Measurements from ENCODE around the gene RRAGD. TPM values are rescaled to one million over a fixed set of nuclear protein-coding genes. Genes with fewer than 3 reads are reported as not detected.

RRAGD gene
- total RNA-seq, 1 experiment from 2014 or later: not detected

DNA sequence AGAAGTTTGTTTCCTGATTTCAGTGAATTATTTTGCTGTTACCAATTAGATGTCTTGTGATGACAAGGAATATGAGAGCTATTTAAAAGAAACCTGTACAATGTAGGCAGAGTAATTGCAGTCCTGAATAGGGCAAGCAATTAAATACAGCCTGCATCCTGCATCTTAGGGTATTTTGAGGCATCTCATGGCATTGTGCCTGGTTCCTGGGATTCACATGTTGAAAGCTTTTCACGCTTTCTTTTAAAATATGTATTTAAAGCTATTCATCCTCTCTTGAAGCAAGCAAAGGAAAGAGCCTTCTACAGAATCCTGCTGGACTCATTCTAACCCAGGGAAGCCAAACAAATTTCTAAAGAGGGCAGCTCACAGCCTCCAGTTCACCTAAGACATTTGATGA lies 4.7 kb upstream of the RRAGD start:
- POLR2A ChIA-PET (ENCODE audit: unreplicated experiment): no interaction called here
- Histone ChIP-seq H3K4me3 (no peak overlapping the region), H3K9me2 (ENCODE audit: insufficient read depth) (no peaks in the 10 kb centered on the region), H3K36me3 (ENCODE audit: low read depth) (no peaks in the 10 kb centered on the region), H4K20me1 (ENCODE audit: insufficient read depth) (no peaks in the 10 kb centered on the region), H3F3A (ENCODE audit: insufficient read depth, low read depth) (no peaks in the 10 kb centered on the region), H3K4me2 (no peak overlapping the region), H3K4me1 (replicated peaks; ENCODE audit: insufficient read depth) (no peaks in the 10 kb centered on the region), H2AFZ (no peak overlapping the region), H3K79me2 (ENCODE audit: low read depth) (no peaks in the 10 kb centered on the region), H3K27ac (no peak overlapping the region), H3K27me3 (ENCODE audit: insufficient read depth, low read depth) (peaks cover 11% of the 10 kb centered on the region; the same call in 1 of the 2 replicates), H3K9me3 (ENCODE audit: insufficient read depth, low read depth) (no peaks in the 10 kb centered on the region)
- no peak for TF ChIP-seq EZH2 (IDR thresholded peaks at IDR 0.05; ENCODE audit: low read depth)
- TF ChIP-seq, protein P1, sequence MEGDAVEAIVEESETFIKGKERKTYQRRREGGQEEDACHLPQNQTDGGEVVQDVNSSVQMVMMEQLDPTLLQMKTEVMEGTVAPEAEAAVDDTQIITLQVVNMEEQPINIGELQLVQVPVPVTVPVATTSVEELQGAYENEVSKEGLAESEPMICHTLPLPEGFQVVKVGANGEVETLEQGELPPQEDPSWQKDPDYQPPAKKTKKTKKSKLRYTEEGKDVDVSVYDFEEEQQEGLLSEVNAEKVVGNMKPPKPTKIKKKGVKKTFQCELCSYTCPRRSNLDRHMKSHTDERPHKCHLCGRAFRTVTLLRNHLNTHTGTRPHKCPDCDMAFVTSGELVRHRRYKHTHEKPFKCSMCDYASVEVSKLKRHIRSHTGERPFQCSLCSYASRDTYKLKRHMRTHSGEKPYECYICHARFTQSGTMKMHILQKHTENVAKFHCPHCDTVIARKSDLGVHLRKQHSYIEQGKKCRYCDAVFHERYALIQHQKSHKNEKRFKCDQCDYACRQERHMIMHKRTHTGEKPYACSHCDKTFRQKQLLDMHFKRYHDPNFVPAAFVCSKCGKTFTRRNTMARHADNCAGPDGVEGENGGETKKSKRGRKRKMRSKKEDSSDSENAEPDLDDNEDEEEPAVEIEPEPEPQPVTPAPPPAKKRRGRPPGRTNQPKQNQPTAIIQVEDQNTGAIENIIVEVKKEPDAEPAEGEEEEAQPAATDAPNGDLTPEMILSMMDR (conservative IDR thresholded peaks at IDR 0.05): no peak
- BruUV-seq (replicated peaks): no TSS peak
- CTCF ChIA-PET: no interaction called here
- no peak for DNase-seq
- intact Hi-C loops (cut with micrococcal nuclease; ENCODE audit: unreplicated experiment): no loop called here

GRCh38 chr6:89415185-89415584 lies 3.1 kb upstream of the RRAGD start:
- no peak for DNase-seq
- no peak overlapping the region for H2AFZ ChIP-seq
- no peaks in the 10 kb centered on the region for H3K9me3 ChIP-seq (ENCODE audit: insufficient read depth, low read depth)
- no TSS peak for BruUV-seq (replicated peaks)
- no peak for TF ChIP-seq EZH2 (IDR thresholded peaks at IDR 0.05; ENCODE audit: low read depth)
- TF ChIP-seq, protein P1 (conservative IDR thresholded peaks at IDR 0.05): no peak
- no peak overlapping the region for H3K4me3 ChIP-seq
- H3K4me1 ChIP-seq (replicated peaks; ENCODE audit: insufficient read depth): no peaks in the 10 kb centered on the region
- H3K79me2 ChIP-seq (ENCODE audit: low read depth): no peaks in the 10 kb centered on the region
- no peaks in the 10 kb centered on the region for H3K9me2 ChIP-seq (ENCODE audit: insufficient read depth)
- POLR2A ChIA-PET (ENCODE audit: unreplicated experiment): no interaction called here
- H3K36me3 ChIP-seq (ENCODE audit: low read depth): no peaks in the 10 kb centered on the region
- H3F3A ChIP-seq (ENCODE audit: insufficient read depth, low read depth): no peaks in the 10 kb centered on the region
- CTCF ChIA-PET: interaction anchor here (0.6 kb wide), 1 partner anchor 1602 kb away, joined by 3 read pairs; no protein-coding TSS in a partner anchor
- no peaks in the 10 kb centered on the region for H4K20me1 ChIP-seq (ENCODE audit: insufficient read depth)
- H3K4me2 ChIP-seq: no peak overlapping the region
- peaks cover 15% of the 10 kb centered on the region for H3K27me3 ChIP-seq (ENCODE audit: insufficient read depth, low read depth)
- intact Hi-C loops (cut with micrococcal nuclease; ENCODE audit: unreplicated experiment): no loop called here
- H3K27ac ChIP-seq: no peak overlapping the region

DNA sequence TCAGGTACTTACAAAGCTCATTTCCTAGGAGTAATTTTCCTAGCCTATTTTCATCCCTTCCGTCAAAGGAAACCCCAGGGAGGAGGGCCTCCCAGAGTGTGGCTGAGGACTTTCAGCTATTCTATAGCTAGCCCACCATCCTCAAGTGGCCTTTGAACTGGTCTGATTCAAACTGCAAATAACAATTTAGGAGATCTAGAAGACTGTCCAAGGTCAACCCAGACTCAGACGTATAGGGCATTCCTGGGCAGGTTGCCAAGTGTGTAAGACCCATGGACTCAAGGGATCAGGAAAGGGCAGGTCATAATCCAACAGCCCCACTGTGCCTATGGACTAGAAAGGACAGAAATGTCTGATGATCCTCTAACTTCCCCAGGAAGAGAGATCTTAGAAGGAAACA lies 2.1 kb upstream of the RRAGD start:
- H3K27ac ChIP-seq: no peak overlapping the region
- H3K4me1 ChIP-seq (replicated peaks; ENCODE audit: insufficient read depth): no peaks in the 10 kb centered on the region
- no peaks in the 10 kb centered on the region for H4K20me1 ChIP-seq (ENCODE audit: insufficient read depth)
- H3K4me3 ChIP-seq: no peak overlapping the region
- intact Hi-C loops (cut with micrococcal nuclease; ENCODE audit: unreplicated experiment): no loop called here
- H3K9me2 ChIP-seq (ENCODE audit: insufficient read depth): no peaks in the 10 kb centered on the region
- H3F3A ChIP-seq (ENCODE audit: insufficient read depth, low read depth): no peaks in the 10 kb centered on the region
- H3K9me3 ChIP-seq (ENCODE audit: insufficient read depth, low read depth): no peaks in the 10 kb centered on the region
- no peak overlapping the region for H2AFZ ChIP-seq
- H3K4me2 ChIP-seq: no peak overlapping the region
- TF ChIP-seq EZH2 (IDR thresholded peaks at IDR 0.05; ENCODE audit: low read depth): no peak
- CTCF ChIA-PET: no interaction called here
- H3K36me3 ChIP-seq (ENCODE audit: low read depth): no peaks in the 10 kb centered on the region
- BruUV-seq (replicated peaks): no TSS peak
- DNase-seq: no peak
- POLR2A ChIA-PET (ENCODE audit: unreplicated experiment): interaction anchor here (0.6 kb wide), 1 partner anchor 116 kb away, joined by 4 read pairs; no protein-coding TSS in a partner anchor
- no peaks in the 10 kb centered on the region for H3K79me2 ChIP-seq (ENCODE audit: low read depth)
- H3K27me3 ChIP-seq (ENCODE audit: insufficient read depth, low read depth): peaks cover 15% of the 10 kb centered on the region

- POLR2A ChIA-PET (ENCODE audit: unreplicated experiment): no interaction called here
- Histone ChIP-seq H3K27me3 (ENCODE audit: insufficient read depth, low read depth) (peaks cover 15% of the 10 kb centered on the region), H3K9me3 (ENCODE audit: insufficient read depth, low read depth) (no peaks in the 10 kb centered on the region), H3K79me2 (ENCODE audit: low read depth) (no peaks in the 10 kb centered on the region), H3K36me3 (ENCODE audit: low read depth) (no peaks in the 10 kb centered on the region), H2AFZ (no peak overlapping the region), H3K27ac (no peak overlapping the region), H3K4me3 (peak overlapping the region; percentile 56; the same call in 1 of the 2 replicates), H3K4me2 (peak overlapping the region; percentile 77), H3K9me2 (ENCODE audit: insufficient read depth) (no peaks in the 10 kb centered on the region), H3K4me1 (replicated peaks; ENCODE audit: insufficient read depth) (no peaks in the 10 kb centered on the region), H3F3A (ENCODE audit: insufficient read depth, low read depth) (no peaks in the 10 kb centered on the region), H4K20me1 (ENCODE audit: insufficient read depth) (no peaks in the 10 kb centered on the region)
- no TSS peak for BruUV-seq (replicated peaks)
- intact Hi-C loops (cut with micrococcal nuclease; ENCODE audit: unreplicated experiment): no loop called here
- CTCF ChIA-PET: interaction anchor here (0.8 kb wide), 1 partner anchor 41 kb away, joined by 5 read pairs; no protein-coding TSS in a partner anchor
- DNase-seq: peak in 1 of 2 experiments; percentile 8
- TF ChIP-seq, protein P1 (conservative IDR thresholded peaks at IDR 0.05): no peak
- TF ChIP-seq EZH2 (IDR thresholded peaks at IDR 0.05; ENCODE audit: low read depth): no peak
Measured at GRCh38 chr6:89413006-89413400, 930 bp upstream of the RRAGD start.

Data from PC-9 (cell line).